ENCODE measurements around the gene NFIC.

NFIC gene

DNA sequence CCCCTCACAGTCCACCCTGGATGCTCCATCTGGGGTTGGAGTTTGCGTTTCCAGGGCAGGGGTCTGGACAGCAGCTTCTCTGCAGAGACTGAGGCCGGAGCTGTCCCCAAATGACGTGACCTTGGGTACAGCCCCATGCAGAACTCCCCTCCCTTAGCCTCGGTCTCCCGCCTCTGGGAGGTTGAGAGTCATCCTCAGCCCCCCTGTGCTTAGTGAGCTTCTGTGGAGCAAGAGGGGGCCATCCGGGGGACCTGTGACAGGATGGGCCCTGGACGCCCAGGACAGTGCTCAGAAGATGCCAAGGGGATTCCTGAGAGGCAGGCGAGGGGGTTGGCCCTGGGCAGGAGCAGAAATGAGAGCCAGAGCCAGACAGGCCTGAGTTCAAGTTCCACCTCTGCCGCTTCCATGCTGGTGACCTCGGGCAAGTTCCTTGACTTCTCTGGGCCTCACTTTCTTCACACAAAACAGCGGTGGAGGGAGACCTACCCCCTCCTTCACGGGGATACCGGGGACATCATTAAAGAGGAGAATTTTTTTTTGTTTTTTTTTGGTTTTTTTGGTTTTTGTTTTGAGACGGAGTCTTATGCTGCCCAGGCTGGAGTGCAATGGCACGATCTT is 93.7 kb downstream of the NFIC start:
- Histone ChIP-seq H3K9me2 (replicated peaks; ENCODE audit: control insufficient read depth, low read length) (no peaks in the 10 kb centered on the region), H3K36me3 (ENCODE audit: control insufficient read depth, low read length) (no peaks in the 10 kb centered on the region), H3F3A (ENCODE audit: control insufficient read depth, insufficient read depth) (no peaks in the 10 kb centered on the region), H3K4me3 (ENCODE audit: low read length) (no peak overlapping the region), H3K79me2 (ENCODE audit: control insufficient read depth, low read length) (no peaks in the 10 kb centered on the region), H3K9me3 (ENCODE audit: control insufficient read depth, insufficient read depth, low read length) (no peaks in the 10 kb centered on the region), H3K4me2 (ENCODE audit: low read length) (no peak overlapping the region), H3K4me1 (ENCODE audit: control insufficient read depth, low read length) (no peaks in the 10 kb centered on the region), H4K20me1 (ENCODE audit: control insufficient read depth, insufficient read depth, low read depth, low read length) (no peaks in the 10 kb centered on the region), H3K27me3 (ENCODE audit: control insufficient read depth, low read length) (no peaks in the 10 kb centered on the region), H3K27ac (ENCODE audit: low read depth, low read length) (no peak overlapping the region)
- TF ChIP-seq CTCF (IDR thresholded peaks at IDR 0.05; ENCODE audit: low read depth, low read length, poor library complexity, severe bottlenecking), result no peak
- no peak for TF ChIP-seq EZH2phosphoT487 (IDR thresholded peaks at IDR 0.05; ENCODE audit: borderline replicate concordance, low read length)

DNA sequence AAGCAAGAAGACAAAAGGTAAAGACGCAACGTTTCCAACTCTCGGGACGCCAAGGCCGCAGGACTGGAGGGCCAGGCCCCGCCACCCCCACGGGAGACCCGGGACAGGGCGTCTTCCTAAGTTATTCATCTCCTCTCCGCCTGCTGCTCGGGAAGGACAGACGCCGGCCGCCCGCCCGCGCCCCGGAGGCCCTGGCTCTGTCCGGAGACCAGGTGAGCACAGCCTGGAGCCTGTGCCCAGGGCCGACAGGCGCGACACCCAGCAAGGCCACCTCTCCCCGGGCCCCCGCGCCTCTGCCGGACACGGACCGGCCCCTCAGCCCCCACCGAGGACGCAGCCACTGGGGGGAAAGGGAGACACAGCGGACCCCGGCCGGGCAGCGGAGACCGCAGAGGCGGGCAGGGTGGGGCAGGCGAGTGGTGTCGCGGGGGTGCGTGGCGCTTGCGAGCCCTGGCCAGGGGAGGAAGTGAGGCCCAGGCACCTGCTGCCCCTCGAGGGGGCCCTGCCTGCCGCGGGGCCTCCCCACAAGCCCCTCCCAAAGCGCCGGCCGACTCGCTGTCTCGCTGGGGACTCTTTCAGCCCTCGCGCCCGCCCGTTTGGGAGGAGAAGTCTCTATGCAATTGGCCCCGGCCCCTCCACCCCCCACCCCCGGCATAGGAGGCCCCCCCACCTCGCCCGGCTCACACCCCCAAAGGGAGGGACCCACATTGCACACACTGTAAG is 96.8 kb downstream of the NFIC start:
- no peaks in the 10 kb centered on the region for H4K20me1 ChIP-seq (ENCODE audit: control insufficient read depth, insufficient read depth, low read depth, low read length)
- no peaks in the 10 kb centered on the region for H3K4me1 ChIP-seq (ENCODE audit: control insufficient read depth, low read length)
- no peak overlapping the region for H3K4me2 ChIP-seq (ENCODE audit: low read length)
- H3K4me3 ChIP-seq (ENCODE audit: low read length), result no peak overlapping the region
- TF ChIP-seq EZH2phosphoT487 (IDR thresholded peaks at IDR 0.05; ENCODE audit: borderline replicate concordance, low read length) (no peak), CTCF (IDR thresholded peaks at IDR 0.05; ENCODE audit: low read depth, low read length, poor library complexity, severe bottlenecking) (no peak)
- no peaks in the 10 kb centered on the region for H3K36me3 ChIP-seq (ENCODE audit: control insufficient read depth, low read length)
- no peaks in the 10 kb centered on the region for H3K79me2 ChIP-seq (ENCODE audit: control insufficient read depth, low read length)
- no peak overlapping the region for H3K27ac ChIP-seq (ENCODE audit: low read depth, low read length)
- H3K9me2 ChIP-seq (replicated peaks; ENCODE audit: control insufficient read depth, low read length), result no peaks in the 10 kb centered on the region
- no peaks in the 10 kb centered on the region for H3K27me3 ChIP-seq (ENCODE audit: control insufficient read depth, low read length)
- H3K9me3 ChIP-seq (ENCODE audit: control insufficient read depth, insufficient read depth, low read length), result 0 out of 2 replicates have a peak, but pooled peaks cover 2% of the 10 kb centered on the region
- no peaks in the 10 kb centered on the region for H3F3A ChIP-seq (ENCODE audit: control insufficient read depth, insufficient read depth)

- H3K4me2 ChIP-seq (ENCODE audit: low read length), result no peak overlapping the region
Measured at GRCh38 chr19:3463714-3464586, 97.6 kb downstream of the NFIC start.

More at GRCh38 chr19:3463714-3464586, 97.6 kb downstream of the NFIC start:
- no peaks in the 10 kb centered on the region for H3K79me2 ChIP-seq (ENCODE audit: control insufficient read depth, low read length)
- TF ChIP-seq CTCF (IDR thresholded peaks at IDR 0.05; ENCODE audit: low read depth, low read length, poor library complexity, severe bottlenecking) (no peak), EZH2phosphoT487 (IDR thresholded peaks at IDR 0.05; ENCODE audit: borderline replicate concordance, low read length) (no peak)
- no peaks in the 10 kb centered on the region for H4K20me1 ChIP-seq (ENCODE audit: control insufficient read depth, insufficient read depth, low read depth, low read length)
- H3K9me2 ChIP-seq (replicated peaks; ENCODE audit: control insufficient read depth, low read length), result no peaks in the 10 kb centered on the region
- no peaks in the 10 kb centered on the region for H3K36me3 ChIP-seq (ENCODE audit: control insufficient read depth, low read length)
- no peak overlapping the region for H3K4me3 ChIP-seq (ENCODE audit: low read length)
- H3K9me3 ChIP-seq (ENCODE audit: control insufficient read depth, insufficient read depth, low read length), result 0 out of 2 replicates have a peak, but pooled peaks cover 2% of the 10 kb centered on the region
- H3F3A ChIP-seq (ENCODE audit: control insufficient read depth, insufficient read depth), result no peaks in the 10 kb centered on the region
- H3K27me3 ChIP-seq (ENCODE audit: control insufficient read depth, low read length), result no peaks in the 10 kb centered on the region
- H3K27ac ChIP-seq (ENCODE audit: low read depth, low read length), result no peak overlapping the region
- no peaks in the 10 kb centered on the region for H3K4me1 ChIP-seq (ENCODE audit: control insufficient read depth, low read length)

All from DOHH2 (cell line).